PC-3 (cell line): ENCODE results near the gene EIF5AL1.

Experiments used
- CTCF ChIP-seq: fragments of 300-600 bp; sonication (generic); conservative IDR thresholded peaks from 2 replicates; pipeline ENCODE4 v1.5.1; 2017; ENCODE audit warnings: antibody characterized with exemption, low read depth, mild to moderate bottlenecking, low read length
- EZH2 ChIP-seq: fragments of 300-600 bp; sonication (generic); IDR thresholded peaks from one replicate; pipeline ENCODE4 v1.6.1; 2017; ENCODE audit warnings: antibody characterized with exemption, mild to moderate bottlenecking, low read length; ENCODE audit not compliant: unreplicated experiment
- EZH2phosphoT487 ChIP-seq: fragments of 300-600 bp; sonication (generic); IDR thresholded peaks from 2 replicates; pipeline ENCODE4 v1.6.1; 2018; ENCODE audit warnings: mild to moderate bottlenecking, antibody characterized with exemption, low read length, borderline replicate concordance

DNA sequence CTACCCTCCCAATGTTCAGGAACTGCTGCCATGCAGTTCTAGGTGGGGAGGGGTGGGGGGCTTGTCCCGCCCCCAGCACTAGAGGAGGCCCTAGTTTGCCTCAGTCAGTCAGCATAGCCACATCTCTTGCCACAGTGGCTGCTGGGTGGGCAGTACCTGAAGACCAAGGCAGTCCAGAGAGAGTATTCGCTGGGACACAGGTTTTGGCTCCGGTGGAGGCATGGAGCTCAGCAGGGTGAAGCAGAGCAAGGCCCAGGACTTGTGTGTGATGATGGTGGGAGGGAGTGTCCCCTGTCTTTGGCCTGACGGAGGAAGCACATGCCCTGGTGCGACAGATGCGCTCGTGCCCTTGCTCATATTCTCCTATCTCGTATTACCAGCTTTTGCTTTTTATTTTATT lies 42.2 kb upstream of the EIF5AL1 start:
- TF ChIP-seq EZH2phosphoT487, result no peak
- TF ChIP-seq CTCF, result no peak
- no peak for TF ChIP-seq EZH2
